C4-2B (cell line): Measurements from ENCODE around the gene SH3RF3.

Source experiments
- ZFX ChIP-seq: fragments of 450-650 bp; IDR thresholded peaks from 2 replicates; pipeline ENCODE4 v1.6.1; 2017
- TF ChIP-seq, protein P1 (sequence below): fragments of 450-650 bp; conservative IDR thresholded peaks from 2 replicates; pipeline ENCODE4 v1.5.1; 2017; ENCODE audit warnings: mild to moderate bottlenecking

DNA sequence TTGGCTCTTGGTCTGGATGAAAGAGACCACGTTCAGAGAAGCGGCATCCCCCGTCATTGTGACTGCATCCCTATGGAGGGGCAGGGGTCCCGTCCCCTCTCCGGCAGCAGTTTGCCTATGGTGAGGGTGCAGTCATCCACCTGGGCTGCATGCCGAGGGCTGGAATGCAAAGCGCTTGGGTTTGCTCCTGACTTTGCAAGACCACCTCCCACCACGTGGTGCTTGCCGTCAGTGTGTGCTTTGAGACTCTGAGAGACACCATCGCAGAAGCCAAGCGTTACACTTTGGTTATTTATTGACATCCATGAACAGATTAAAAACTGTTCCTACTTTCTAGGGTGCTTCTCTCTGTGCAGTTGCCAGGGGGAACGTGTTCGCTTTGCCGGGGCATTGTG lies 59.5 kb downstream of the SH3RF3 start:
- TF ChIP-seq, protein P1, sequence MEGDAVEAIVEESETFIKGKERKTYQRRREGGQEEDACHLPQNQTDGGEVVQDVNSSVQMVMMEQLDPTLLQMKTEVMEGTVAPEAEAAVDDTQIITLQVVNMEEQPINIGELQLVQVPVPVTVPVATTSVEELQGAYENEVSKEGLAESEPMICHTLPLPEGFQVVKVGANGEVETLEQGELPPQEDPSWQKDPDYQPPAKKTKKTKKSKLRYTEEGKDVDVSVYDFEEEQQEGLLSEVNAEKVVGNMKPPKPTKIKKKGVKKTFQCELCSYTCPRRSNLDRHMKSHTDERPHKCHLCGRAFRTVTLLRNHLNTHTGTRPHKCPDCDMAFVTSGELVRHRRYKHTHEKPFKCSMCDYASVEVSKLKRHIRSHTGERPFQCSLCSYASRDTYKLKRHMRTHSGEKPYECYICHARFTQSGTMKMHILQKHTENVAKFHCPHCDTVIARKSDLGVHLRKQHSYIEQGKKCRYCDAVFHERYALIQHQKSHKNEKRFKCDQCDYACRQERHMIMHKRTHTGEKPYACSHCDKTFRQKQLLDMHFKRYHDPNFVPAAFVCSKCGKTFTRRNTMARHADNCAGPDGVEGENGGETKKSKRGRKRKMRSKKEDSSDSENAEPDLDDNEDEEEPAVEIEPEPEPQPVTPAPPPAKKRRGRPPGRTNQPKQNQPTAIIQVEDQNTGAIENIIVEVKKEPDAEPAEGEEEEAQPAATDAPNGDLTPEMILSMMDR: no peak
- TF ChIP-seq ZFX: no peak
